SK-N-SH (cell line): ENCODE results near the gene MAPK11. TPM values are rescaled to one million over a fixed set of nuclear protein-coding genes. Genes with fewer than 3 reads are reported as not detected.

ENCODE experiments used
- CTCF ChIA-PET: fragments of 300-600, 350-600 bp; formaldehyde crosslinking; extraction: SDS; loops from one replicate; lab custom pipeline; 2021; lab: Yijun Ruan, JAX
- POLR2A ChIA-PET: fragments of 350-600 bp; sonication (Branson Sonifier 250); formaldehyde crosslinking; extraction: SDS; loops from one replicate; lab custom pipeline; 2020; ENCODE audit warnings: antibody characterized with exemption, inconsistent platforms; lab: Yijun Ruan, JAX
- DNase-seq: peaks from one replicate; pipeline ENCODE4 v3.0.0; 2012
- H2AFZ ChIP-seq: fragments of 200-600 bp; sonication (generic); 2 replicates; pipeline ENCODE4 v1.8.1; 2016; ENCODE audit warnings: antibody characterized with exemption, mild to moderate bottlenecking, low read depth
- H3F3A ChIP-seq: fragments of 200-600 bp; sonication (generic); replicated peaks from 2 replicates; pipeline ENCODE3; 2016; ENCODE audit warnings: antibody characterized with exemption, mild to moderate bottlenecking; ENCODE audit not compliant: insufficient read depth
- H3K27ac ChIP-seq, 2 experiments: fragments of 200-500 bp in 1 of 2; fragments of 200-600 bp in 1 of 2; sonication (Bioruptor generic) in 1 of 2; sonication (generic), shearing (Covaris generic) in 1 of 2; 2 replicates each; pipeline versions ENCODE4 v1.5.1 to v1.6.1; 2014 to 2016; ENCODE audit warnings: low read depth in 2 of 2, inconsistent platforms in 1 of 2, low read length in 1 of 2, mild to moderate bottlenecking in 1 of 2, mixed read lengths in 1 of 2
- H3K27me3 ChIP-seq: fragments of 200-600 bp; sonication (generic), shearing (Covaris generic); 2 replicates; pipeline ENCODE4 v1.6.1; 2016; ENCODE audit warnings: mixed run types; ENCODE audit not compliant: insufficient read depth
- H3K36me3 ChIP-seq, 2 experiments: fragments of 200-500 bp in 1 of 2; fragments of 200-600 bp in 1 of 2; sonication (Bioruptor generic) in 1 of 2; sonication (generic) in 1 of 2; replicated peaks in 1 of 2; 2 replicates each; pipeline versions ENCODE3 to v1.5.1; 2014 to 2016; ENCODE audit warnings: low read length in 1 of 2, mild to moderate bottlenecking in 1 of 2; ENCODE audit not compliant: insufficient read depth in 2 of 2, control insufficient read depth in 1 of 2
- H3K4me1 ChIP-seq, 2 experiments: fragments of 200-500 bp in 1 of 2; fragments of 200-600 bp in 1 of 2; sonication (Bioruptor generic) in 1 of 2; sonication (generic), shearing (Covaris generic) in 1 of 2; 2 replicates each; pipeline versions ENCODE4 v1.5.1 to v1.6.1; 2014 to 2016; ENCODE audit warnings: low read depth in 1 of 2, low read length in 1 of 2, mixed run types in 1 of 2; ENCODE audit not compliant: insufficient read depth in 2 of 2, control insufficient read depth in 1 of 2
- H3K4me2 ChIP-seq: fragments of 200-600 bp; sonication (generic), shearing (Covaris generic); 2 replicates; pipeline ENCODE4 v1.6.1; 2017; ENCODE audit warnings: mixed run types
- H3K4me3 ChIP-seq, 2 experiments: fragments of 200-500 bp in 1 of 2; fragments of 200-600 bp in 1 of 2; sonication (Bioruptor generic) in 1 of 2; sonication (generic), shearing (Covaris generic) in 1 of 2; 2 replicates each; pipeline versions ENCODE4 v1.5.1 to v1.8.1; 2014 to 2016; ENCODE audit warnings: low read depth in 2 of 2, inconsistent platforms in 1 of 2, low read length in 1 of 2, mild to moderate bottlenecking in 1 of 2, mixed read lengths in 1 of 2, moderate library complexity in 1 of 2
- H3K79me2 ChIP-seq: fragments of 200-600 bp; sonication (generic); 2 replicates; pipeline ENCODE4 v1.8.1; 2017; ENCODE audit warnings: mild to moderate bottlenecking; ENCODE audit not compliant: insufficient read depth
- H3K9ac ChIP-seq: fragments of 200-600 bp; sonication (generic); 2 replicates; pipeline ENCODE4 v1.6.1; 2017; ENCODE audit warnings: mixed run types
- H3K9me2 ChIP-seq: fragments of 200-600 bp; sonication (generic); 2 replicates; pipeline ENCODE4 v1.6.1; 2017; ENCODE audit warnings: mixed run types
- H3K9me3 ChIP-seq: fragments of 200-600 bp; sonication (generic); 2 replicates; pipeline ENCODE4 v1.6.1; 2017; ENCODE audit warnings: mixed run types, mild to moderate bottlenecking, moderate library complexity
- H4K20me1 ChIP-seq: fragments of 200-600 bp; sonication (generic); 2 replicates; pipeline ENCODE4 v1.6.1; 2017; ENCODE audit warnings: mild to moderate bottlenecking, mixed run types; ENCODE audit not compliant: insufficient read depth
- EZH2phosphoT487 ChIP-seq: fragments of 200-600 bp; sonication (generic); IDR thresholded peaks from 2 replicates; pipeline ENCODE4 v1.6.1; 2017; ENCODE audit warnings: low read depth, mixed run types, mild to moderate bottlenecking, antibody characterized with exemption, moderate library complexity, borderline replicate concordance
- FOSL2 ChIP-seq: IDR thresholded peaks from 2 replicates; pipeline ENCODE4 v1.4.0; 2012; ENCODE audit warnings: low read depth, mild to moderate bottlenecking, moderate library complexity, borderline replicate concordance
- FOXJ3 ChIP-seq: sonication (generic); formaldehyde crosslinking; IDR thresholded peaks from 2 replicates; pipeline ENCODE4 v1.5.1; 2020; ENCODE audit warnings: mild to moderate bottlenecking, missing genetic modification reagents
- FOXM1 ChIP-seq: IDR thresholded peaks from 2 replicates; pipeline ENCODE4 v1.4.0; 2012; ENCODE audit warnings: low read depth, mild to moderate bottlenecking
- GATA2 ChIP-seq: sonication (generic); formaldehyde crosslinking; IDR thresholded peaks from 2 replicates; pipeline ENCODE4 v1.5.0; 2020; ENCODE audit warnings: mild to moderate bottlenecking, missing genetic modification reagents
- JUND ChIP-seq: IDR thresholded peaks from 2 replicates; pipeline ENCODE4 v1.4.0; 2012
- MXI1 ChIP-seq: IDR thresholded peaks from 2 replicates; pipeline ENCODE4 v1.6.1; 2012; ENCODE audit warnings: mild to moderate bottlenecking, low read depth, low read length, improper control_type of control experiment
- NRF1 ChIP-seq: IDR thresholded peaks from 2 replicates; pipeline ENCODE4 v1.6.1; 2012; ENCODE audit warnings: low read depth, mild to moderate bottlenecking, low read length
- RAD21 ChIP-seq: IDR thresholded peaks from 2 replicates; pipeline ENCODE4 v1.6.1; 2012; ENCODE audit warnings: mild to moderate bottlenecking, low read length
- RCOR1 ChIP-seq: fragments of 150-350 bp; IDR thresholded peaks from 2 replicates; pipeline ENCODE4 v1.6.1; 2017; ENCODE audit warnings: antibody characterized with exemption, low read length
- RFX5 ChIP-seq: IDR thresholded peaks from 2 replicates; pipeline ENCODE4 v1.6.1; 2012; ENCODE audit warnings: mild to moderate bottlenecking, improper control_type of control experiment, low read length
- RXRA ChIP-seq: IDR thresholded peaks from 2 replicates; pipeline ENCODE4 v1.4.0; 2012; ENCODE audit warnings: low read depth, mild to moderate bottlenecking, borderline replicate concordance
- SIN3A ChIP-seq: IDR thresholded peaks from 2 replicates; pipeline ENCODE4 v1.6.1; 2012; ENCODE audit warnings: low read depth, mild to moderate bottlenecking, low read length, moderate library complexity, borderline replicate concordance
- TAF1 ChIP-seq: IDR thresholded peaks from 2 replicates; pipeline ENCODE4 v1.6.1; 2012; ENCODE audit warnings: low read depth, mild to moderate bottlenecking, low read length, moderate library complexity, borderline replicate concordance
- TCF12 ChIP-seq: IDR thresholded peaks from 2 replicates; pipeline ENCODE4 v1.4.0; 2012
- YY1 ChIP-seq: IDR thresholded peaks from 2 replicates; pipeline ENCODE4 v1.4.0; 2012; ENCODE audit warnings: low read depth, mild to moderate bottlenecking
- WGBS: methylation state at CpG from one replicate; pipeline ENCODE4 v1.1.6; 2017; ENCODE audit warnings: low lambda C conversion rate; 5-methylcytosine and 5-hydroxymethylcytosine counted together
- polyA plus RNA-seq, 3 experiments: library from polyadenylated mRNA; depleted of rRNA; stranded (reverse); fragments of >200 nt; gene quantifications; 2 replicates each; pipeline ENCODE4 v1.2.3, GENCODE V29; 2012
- TF ChIP-seq, protein P1 (sequence below): fragments of 150-350 bp; IDR thresholded peaks from 2 replicates; pipeline ENCODE4 v1.6.1; 2016; ENCODE audit warnings: mild to moderate bottlenecking, low read depth, low read length
- TF ChIP-seq, protein P2 (sequence below): IDR thresholded peaks from 2 replicates; pipeline ENCODE4 v1.4.0; 2012; ENCODE audit warnings: low read depth
- TF ChIP-seq, protein P3 (sequence below): IDR thresholded peaks from 2 replicates; pipeline ENCODE4 v1.4.0; 2012; ENCODE audit warnings: low read depth, borderline replicate concordance

Gene MAPK11
- polyA plus RNA-seq, 1 of the 3 experiments (the other 2 are of a cell fraction): 36.0 TPM

DNA sequence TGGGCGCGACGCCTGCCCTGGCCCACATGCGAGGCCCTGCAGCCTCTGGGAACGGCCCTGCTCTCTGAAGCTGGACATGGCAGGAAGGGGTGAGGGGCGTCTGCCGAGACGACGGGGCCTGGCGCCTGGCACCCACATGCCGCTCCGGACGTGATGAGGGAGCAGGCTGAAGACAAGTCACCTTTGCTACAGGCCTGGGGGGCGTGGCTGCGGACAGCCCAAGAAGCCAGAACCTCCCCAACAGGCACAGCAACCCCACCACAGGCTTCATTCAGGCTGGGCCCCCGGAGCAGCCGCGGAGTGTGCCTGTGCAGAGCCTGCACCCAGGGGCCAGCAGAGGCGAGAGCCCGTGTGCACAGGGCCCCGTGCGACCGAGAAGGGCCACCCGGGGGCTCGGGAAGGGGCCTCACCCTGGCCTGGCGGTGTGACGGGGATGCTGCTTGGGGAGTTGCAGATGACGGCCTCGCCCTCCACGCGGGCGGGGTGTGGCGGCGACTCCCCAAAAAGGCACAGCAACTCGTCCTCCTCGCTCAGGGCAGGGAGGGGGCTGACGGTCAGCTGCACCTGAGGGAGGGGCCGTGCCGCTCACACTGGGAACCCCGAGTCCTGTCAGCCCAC lies 16.6 kb upstream of the MAPK11 start:
- ChIA-PET POLR2A (no interaction called here), CTCF (no interaction called here)
- Histone ChIP-seq H3K4me1 (peaks cover 0 to 9% of the 10 kb centered on the region in 2 experiments; a peak in 1 of 4 replicates), H3K4me2 (no peak overlapping the region), H3K9me3 (no peaks in the 10 kb centered on the region), H3K4me3 (no peak overlapping the region), H3K27me3 (no peaks in the 10 kb centered on the region), H3K79me2 (peaks cover 54% of the 10 kb centered on the region), H3F3A (no peaks in the 10 kb centered on the region), H3K9me2 (no peaks in the 10 kb centered on the region), H2AFZ (no peak overlapping the region), H3K9ac (no peak overlapping the region), H3K36me3 (peaks cover 16 to 70% of the 10 kb centered on the region in 2 experiments), H4K20me1 (peaks cover 62% of the 10 kb centered on the region), H3K27ac (no peak overlapping the region)
- no peak for DNase-seq
- no peak for TF ChIP-seq FOSL2
- TF ChIP-seq FOXJ3 (CRISPR knock-in tag): no peak
- no peak for TF ChIP-seq JUND
- TF ChIP-seq GATA2 (CRISPR knock-in tag): no peak
- TF ChIP-seq EZH2phosphoT487: no peak
- TF ChIP-seq SIN3A: no peak
- TF ChIP-seq, protein P1, sequence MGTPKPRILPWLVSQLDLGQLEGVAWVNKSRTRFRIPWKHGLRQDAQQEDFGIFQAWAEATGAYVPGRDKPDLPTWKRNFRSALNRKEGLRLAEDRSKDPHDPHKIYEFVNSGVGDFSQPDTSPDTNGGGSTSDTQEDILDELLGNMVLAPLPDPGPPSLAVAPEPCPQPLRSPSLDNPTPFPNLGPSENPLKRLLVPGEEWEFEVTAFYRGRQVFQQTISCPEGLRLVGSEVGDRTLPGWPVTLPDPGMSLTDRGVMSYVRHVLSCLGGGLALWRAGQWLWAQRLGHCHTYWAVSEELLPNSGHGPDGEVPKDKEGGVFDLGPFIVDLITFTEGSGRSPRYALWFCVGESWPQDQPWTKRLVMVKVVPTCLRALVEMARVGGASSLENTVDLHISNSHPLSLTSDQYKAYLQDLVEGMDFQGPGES: no peak
- no peak for TF ChIP-seq RXRA
- no peak for TF ChIP-seq TCF12
- TF ChIP-seq, protein P2, sequence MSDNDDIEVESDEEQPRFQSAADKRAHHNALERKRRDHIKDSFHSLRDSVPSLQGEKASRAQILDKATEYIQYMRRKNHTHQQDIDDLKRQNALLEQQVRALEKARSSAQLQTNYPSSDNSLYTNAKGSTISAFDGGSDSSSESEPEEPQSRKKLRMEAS: no peak
- TF ChIP-seq MXI1: no peak
- no peak for TF ChIP-seq RCOR1
- no peak for TF ChIP-seq TAF1
- no peak for TF ChIP-seq NRF1
- TF ChIP-seq RFX5: no peak
- TF ChIP-seq FOXM1: no peak
- no peak for TF ChIP-seq YY1
- WGBS: 100% methylated on average over 4 of the region's 40 CpGs

DNA sequence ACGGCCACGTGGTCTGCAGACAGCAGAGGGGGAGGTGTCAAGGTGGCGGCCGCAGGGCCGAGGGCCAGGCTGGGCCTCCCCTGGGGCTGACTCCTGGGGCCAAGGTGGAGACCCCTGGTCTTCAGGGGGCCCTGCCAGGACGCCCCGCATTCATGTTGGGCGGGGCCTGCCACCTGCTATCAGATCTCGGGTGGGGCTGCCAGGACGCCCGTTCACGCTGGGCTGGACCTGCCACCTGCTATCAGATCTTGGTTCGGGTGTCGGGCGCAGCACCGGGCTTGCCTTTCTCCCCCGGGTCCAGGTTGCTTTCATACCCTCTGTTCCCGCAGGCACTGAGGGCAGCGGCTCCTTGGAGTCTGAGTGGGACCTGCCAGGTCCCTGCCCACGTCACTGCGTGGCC lies 16.1 kb upstream of the MAPK11 start:
- H3K9me3 ChIP-seq: no peaks in the 10 kb centered on the region
- H3K9ac ChIP-seq: no peak overlapping the region
- no peak overlapping the region for H3K4me2 ChIP-seq
- H4K20me1 ChIP-seq: peaks cover 57% of the 10 kb centered on the region
- 94% methylated on average over 3 of the region's 21 CpGs for WGBS
- peaks cover 17 to 75% of the 10 kb centered on the region in 2 experiments for H3K36me3 ChIP-seq
- DNase-seq: no peak
- H3K27ac ChIP-seq: no peak overlapping the region
- H3F3A ChIP-seq: no peaks in the 10 kb centered on the region
- peaks cover 0 to 9% of the 10 kb centered on the region in 2 experiments; a peak in 1 of 4 replicates for H3K4me1 ChIP-seq
- CTCF ChIA-PET: interaction anchor here (0.6 kb wide), 1 partner anchor 10 kb away, joined by 3 read pairs; no protein-coding TSS in a partner anchor
- peaks cover 49% of the 10 kb centered on the region for H3K79me2 ChIP-seq
- POLR2A ChIA-PET: no interaction called here
- no peaks in the 10 kb centered on the region for H3K9me2 ChIP-seq
- TF ChIP-seq, protein P1: no peak
- TF ChIP-seq JUND: no peak
- TF ChIP-seq RAD21: no peak
- TF ChIP-seq, protein P3, sequence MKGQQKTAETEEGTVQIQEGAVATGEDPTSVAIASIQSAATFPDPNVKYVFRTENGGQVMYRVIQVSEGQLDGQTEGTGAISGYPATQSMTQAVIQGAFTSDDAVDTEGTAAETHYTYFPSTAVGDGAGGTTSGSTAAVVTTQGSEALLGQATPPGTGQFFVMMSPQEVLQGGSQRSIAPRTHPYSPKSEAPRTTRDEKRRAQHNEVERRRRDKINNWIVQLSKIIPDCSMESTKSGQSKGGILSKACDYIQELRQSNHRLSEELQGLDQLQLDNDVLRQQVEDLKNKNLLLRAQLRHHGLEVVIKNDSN: no peak
- TF ChIP-seq GATA2 (CRISPR knock-in tag): no peak
- no peak for TF ChIP-seq MXI1
- no peak for TF ChIP-seq FOXJ3 (CRISPR knock-in tag)
- no peak overlapping the region for H3K4me3 ChIP-seq
- no peaks in the 10 kb centered on the region for H3K27me3 ChIP-seq
- H2AFZ ChIP-seq: no peak overlapping the region
